Type B pancreatic cell (in vitro differentiated cells): Measurements from ENCODE around the gene CUL3. TPM values are rescaled to one million over a fixed set of nuclear protein-coding genes. Genes with fewer than 3 reads are reported as not detected.
"Not testable (repeated sequence)": the region's sequence is repeated elsewhere in the genome, so short reads cannot be mapped to it uniquely, and the experiment has no call there.

Source experiments
- DNase-seq: peaks from one replicate; pipeline ENCODE4 v3.0.0; 2021; ENCODE audit warnings: mixed read lengths; ENCODE audit not compliant: unreplicated experiment; ENCODE audit errors: extremely low spot score
- H3K27ac Mint-ChIP-seq: 2 replicates; pipeline ENCODE4 v1.8.0; 2021; ENCODE audit warnings: mild to moderate bottlenecking, mixed read lengths
- H3K27me3 Mint-ChIP-seq: 2 replicates; pipeline ENCODE4 v1.8.0; 2021; ENCODE audit warnings: mixed read lengths
- H3K36me3 Mint-ChIP-seq: 2 replicates; pipeline ENCODE4 v1.8.0; 2021; ENCODE audit warnings: mixed read lengths
- H3K4me1 Mint-ChIP-seq: one replicate; pipeline ENCODE4 v1.8.0; 2021; ENCODE audit warnings: mixed read lengths; ENCODE audit not compliant: unreplicated experiment
- H3K4me3 Mint-ChIP-seq: 2 replicates; pipeline ENCODE4 v1.8.0; 2021; ENCODE audit warnings: mild to moderate bottlenecking, mixed read lengths
- H3K9me3 Mint-ChIP-seq: 2 replicates; pipeline ENCODE4 v1.8.0; 2021; ENCODE audit warnings: mixed read lengths
- CTCF ChIP-seq: fragments of 200-600 bp; sonication (generic); conservative IDR thresholded peaks from 2 replicates; pipeline ENCODE4 v1.5.0; 2021; ENCODE audit warnings: antibody characterized with exemption, mild to moderate bottlenecking
- total RNA-seq: library from RNA; stranded (reverse); gene quantifications from 2 replicates; pipeline ENCODE4 v1.2.1, GENCODE V29; 2021; ENCODE audit warnings: low replicate concordance

Gene CUL3
- total RNA-seq, 1 donor from 2014 or later = 87.2 TPM

DNA sequence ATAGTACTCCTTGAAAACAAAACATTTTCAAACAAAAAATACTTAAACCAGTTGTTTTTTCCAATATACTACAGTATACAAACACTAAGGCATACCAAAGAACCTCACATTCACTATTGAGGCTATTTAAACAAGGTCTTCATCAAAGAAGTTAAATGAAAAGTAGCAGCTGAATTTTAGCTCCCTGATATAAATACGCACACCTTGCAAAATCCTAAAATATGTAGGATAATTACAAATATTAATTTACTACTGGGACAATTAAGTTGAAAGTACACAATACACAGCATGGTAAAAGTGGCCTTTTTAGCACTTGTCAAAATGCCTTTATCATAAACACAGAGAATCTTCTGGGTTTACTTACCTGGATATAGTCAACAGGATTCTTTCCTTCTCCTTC lies 78.7 kb downstream of the CUL3 start:
- H3K27ac Mint-ChIP-seq = no peak overlapping the region
- no peak overlapping the region for H3K4me3 Mint-ChIP-seq
- no peak for TF ChIP-seq CTCF
- H3K4me1 Mint-ChIP-seq = no peaks in the 10 kb centered on the region
- no peaks in the 10 kb centered on the region for H3K27me3 Mint-ChIP-seq
- H3K9me3 Mint-ChIP-seq = no peaks in the 10 kb centered on the region
- DNase-seq = no peak
- H3K36me3 Mint-ChIP-seq = peaks cover 24% of the 10 kb centered on the region

GRCh38 chr2:224498991-224499390 lies 86.2 kb downstream of the CUL3 start:
- Mint-ChIP-seq H3K4me1 (peaks cover 4% of the 10 kb centered on the region), H3K4me3 (no peak overlapping the region), H3K36me3 (peaks cover 47% of the 10 kb centered on the region), H3K27me3 (no peaks in the 10 kb centered on the region), H3K9me3 (no peaks in the 10 kb centered on the region), H3K27ac (no peak overlapping the region)
- no peak for DNase-seq
- TF ChIP-seq CTCF = no peak

- H3K4me1 Mint-ChIP-seq = no peaks in the 10 kb centered on the region
- TF ChIP-seq CTCF = no peak
- no peak overlapping the region for H3K4me3 Mint-ChIP-seq
- H3K36me3 Mint-ChIP-seq = peaks cover 64% of the 10 kb centered on the region
- no peaks in the 10 kb centered on the region for H3K27me3 Mint-ChIP-seq
- no peak for DNase-seq
- peaks cover 14% of the 10 kb centered on the region for H3K9me3 Mint-ChIP-seq
- no peak overlapping the region for H3K27ac Mint-ChIP-seq
Observed at GRCh38 chr2:224492531-224492930, 92.6 kb downstream of the CUL3 start.

GRCh38 chr2:224487940-224488339 lies 97.2 kb downstream of the CUL3 start:
- H3K27me3 Mint-ChIP-seq, H3K4me3 Mint-ChIP-seq, DNase-seq, H3K27ac Mint-ChIP-seq: not testable (repeated sequence)
- peaks cover 11% of the 10 kb centered on the region for H3K4me1 Mint-ChIP-seq
- H3K36me3 Mint-ChIP-seq = peaks cover 66% of the 10 kb centered on the region
- H3K9me3 Mint-ChIP-seq = peaks cover 26% of the 10 kb centered on the region

DNA sequence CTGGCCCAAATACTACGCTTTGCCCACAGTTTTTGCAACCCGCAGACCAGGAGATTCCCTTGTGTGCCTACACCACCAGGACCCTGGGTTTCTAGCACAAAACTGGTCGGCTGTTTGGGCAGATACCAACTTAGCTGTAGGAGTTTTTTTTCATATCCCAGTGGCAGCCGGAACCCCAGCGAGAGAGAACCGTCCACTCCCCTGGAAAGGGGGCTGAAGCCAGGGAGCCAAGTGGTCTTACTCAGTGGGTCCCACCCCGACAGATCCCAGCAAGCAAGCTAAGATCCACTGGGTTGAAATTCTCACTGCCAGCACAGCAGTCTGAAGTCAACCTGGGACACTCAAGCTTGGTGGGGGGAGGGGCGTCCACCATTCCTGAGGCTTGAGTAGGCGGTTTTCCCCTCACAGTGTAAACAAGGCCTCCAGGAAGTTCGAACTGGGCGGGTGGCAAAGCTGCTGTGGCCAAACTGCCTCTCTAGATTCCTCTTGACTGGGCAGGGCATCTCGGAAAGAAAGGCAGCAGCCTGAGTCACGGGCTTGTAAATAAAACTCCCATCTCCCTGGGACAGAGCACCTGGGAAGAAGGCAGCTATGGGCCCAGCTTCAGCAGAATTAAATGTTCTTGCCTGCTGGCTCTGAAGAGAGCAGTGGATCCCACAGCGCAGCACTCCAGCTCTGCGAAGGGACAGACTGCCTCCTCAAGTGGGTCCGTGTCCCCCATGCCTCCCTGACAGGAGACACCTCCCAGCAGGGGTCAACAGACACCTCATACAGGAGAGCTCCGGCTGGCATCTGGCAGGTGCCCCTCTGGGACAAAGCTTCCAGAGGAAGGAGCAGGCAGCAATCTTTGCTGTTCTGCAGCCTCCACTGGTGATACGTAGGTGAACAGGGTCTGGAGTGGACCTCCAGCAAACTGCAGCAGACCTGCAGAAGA lies 99.8 kb downstream of the CUL3 start:
- Mint-ChIP-seq H3K9me3 (peaks cover 26% of the 10 kb centered on the region), H3K36me3 (peaks cover 48% of the 10 kb centered on the region), H3K27ac (peak overlapping the region; percentile 82), H3K4me1 (peaks cover 11% of the 10 kb centered on the region)
- peak; percentile 69 for DNase-seq
- H3K27me3 Mint-ChIP-seq, H3K4me3 Mint-ChIP-seq: not testable (repeated sequence)

DNA sequence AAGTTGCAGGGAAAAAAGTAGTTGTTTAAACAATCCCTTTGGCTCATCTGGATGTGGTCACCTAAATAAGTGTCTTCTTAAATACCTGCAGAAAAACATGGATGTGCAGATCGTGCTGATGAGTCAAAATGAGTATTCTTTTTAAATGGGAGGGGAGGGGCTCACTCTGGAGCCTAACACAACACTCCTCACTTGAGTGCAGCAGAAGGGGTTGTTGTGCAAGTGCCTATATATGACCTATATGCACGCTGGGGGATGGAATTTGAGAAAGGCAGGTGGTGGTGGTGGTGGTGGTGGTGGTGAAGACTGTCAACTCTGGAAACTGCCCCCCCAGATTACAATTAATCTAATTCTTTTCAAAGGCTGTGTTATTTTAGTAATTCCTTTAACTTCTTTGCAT lies 105.3 kb downstream of the CUL3 start:
- H3K9me3 Mint-ChIP-seq = no peaks in the 10 kb centered on the region
- TF ChIP-seq CTCF = no peak
- DNase-seq = no peak
- H3K4me1 Mint-ChIP-seq = no peaks in the 10 kb centered on the region
- peaks cover 34% of the 10 kb centered on the region for H3K36me3 Mint-ChIP-seq
- no peaks in the 10 kb centered on the region for H3K27me3 Mint-ChIP-seq
- H3K4me3 Mint-ChIP-seq = no peak overlapping the region
- H3K27ac Mint-ChIP-seq = no peak overlapping the region
